Thoracic aorta (tissue), 2 donors: Measurements from ENCODE around the gene ZFPM1. TPM values are rescaled to one million over a fixed set of nuclear protein-coding genes. Genes with fewer than 3 reads are reported as not detected.

ENCODE experiments used
- ATAC-seq: fragments of 150-250 bp; one replicate; pipeline ENCODE4 v1.8.0; 2017; ENCODE audit warnings: low read depth; ENCODE audit not compliant: insufficient number of reproducible peaks, low FRiP score
- DNase-seq: peaks from one replicate; pipeline ENCODE4 v3.0.0-alpha.2; 2020; ENCODE audit warnings: low spot score
- H3K27ac ChIP-seq, 2 donors: fragments of 200-600 bp; sonication (generic); 1 replicate in 1 of 2; 2 replicates in 1 of 2; pipeline ENCODE4 v1.5.1; 2016; ENCODE audit warnings: mild to moderate bottlenecking in 2 of 2, moderate library complexity in 2 of 2
- H3K27me3 ChIP-seq: fragments of 200-600 bp; sonication (generic); replicated peaks from 2 replicates; pipeline ENCODE4 v1.6.0; 2016; ENCODE audit warnings: mild to moderate bottlenecking; ENCODE audit not compliant: insufficient read depth
- H3K36me3 ChIP-seq: fragments of 200-600 bp; sonication (generic); one replicate; pipeline ENCODE4 v1.5.1; 2016
- H3K4me1 ChIP-seq, 2 donors: fragments of 200-600 bp; sonication (generic); 1 replicate in 1 of 2; 2 replicates in 1 of 2; pipeline versions ENCODE4 v1.5.1 to v1.6.0; 2016; ENCODE audit warnings: low read depth in 2 of 2, mild to moderate bottlenecking in 1 of 2; ENCODE audit not compliant: control insufficient read depth in 1 of 2
- H3K4me3 ChIP-seq: fragments of 200-600 bp; sonication (generic); 2 replicates; pipeline ENCODE4 v1.5.1; 2016; ENCODE audit warnings: mild to moderate bottlenecking
- H3K9me3 ChIP-seq: fragments of 200-600 bp; sonication (generic); 2 replicates; pipeline ENCODE4 v1.5.1; 2016
- total RNA-seq, 2 donors: library from RNA; depleted of rRNA; stranded (reverse); fragments of >200 nt; gene quantifications; one replicate each; pipeline versions ENCODE4 v1.1.0 to v1.2.3, GENCODE V29; 2016
- TF ChIP-seq, protein P1 (sequence below): fragments of 200-600 bp; sonication (generic); IDR thresholded peaks from one replicate; pipeline ENCODE4 v1.5.1; 2019; ENCODE audit warnings: antibody characterized with exemption

The ZFPM1 gene
- total RNA-seq, 2 donors from 2014 or later, result 1.8 to 2.5 TPM

DNA sequence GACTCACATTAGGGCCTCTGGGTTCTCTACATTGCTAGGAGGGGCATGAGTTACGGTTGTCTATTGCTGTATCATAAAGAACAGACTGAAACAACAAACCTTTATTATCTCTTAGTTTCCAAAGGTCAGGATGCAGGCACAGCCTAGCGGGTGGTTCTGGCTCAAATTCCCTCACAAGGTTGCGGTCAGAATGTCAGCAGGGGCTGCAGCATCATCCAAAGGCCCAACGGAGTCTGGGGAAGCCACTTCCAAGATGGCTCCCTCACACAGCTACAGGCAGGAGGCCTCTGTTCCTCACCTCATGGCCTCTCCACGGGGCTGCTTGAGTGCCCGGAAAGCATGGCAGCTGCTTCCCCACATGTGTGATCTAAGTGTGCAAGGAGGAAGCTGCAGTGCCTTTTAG is 29.6 kb upstream of the ZFPM1 start:
- no peak overlapping the region for H3K4me3 ChIP-seq
- no peaks in the 10 kb centered on the region for H3K9me3 ChIP-seq
- H3K27me3 ChIP-seq, result no peaks in the 10 kb centered on the region
- TF ChIP-seq, protein P1, sequence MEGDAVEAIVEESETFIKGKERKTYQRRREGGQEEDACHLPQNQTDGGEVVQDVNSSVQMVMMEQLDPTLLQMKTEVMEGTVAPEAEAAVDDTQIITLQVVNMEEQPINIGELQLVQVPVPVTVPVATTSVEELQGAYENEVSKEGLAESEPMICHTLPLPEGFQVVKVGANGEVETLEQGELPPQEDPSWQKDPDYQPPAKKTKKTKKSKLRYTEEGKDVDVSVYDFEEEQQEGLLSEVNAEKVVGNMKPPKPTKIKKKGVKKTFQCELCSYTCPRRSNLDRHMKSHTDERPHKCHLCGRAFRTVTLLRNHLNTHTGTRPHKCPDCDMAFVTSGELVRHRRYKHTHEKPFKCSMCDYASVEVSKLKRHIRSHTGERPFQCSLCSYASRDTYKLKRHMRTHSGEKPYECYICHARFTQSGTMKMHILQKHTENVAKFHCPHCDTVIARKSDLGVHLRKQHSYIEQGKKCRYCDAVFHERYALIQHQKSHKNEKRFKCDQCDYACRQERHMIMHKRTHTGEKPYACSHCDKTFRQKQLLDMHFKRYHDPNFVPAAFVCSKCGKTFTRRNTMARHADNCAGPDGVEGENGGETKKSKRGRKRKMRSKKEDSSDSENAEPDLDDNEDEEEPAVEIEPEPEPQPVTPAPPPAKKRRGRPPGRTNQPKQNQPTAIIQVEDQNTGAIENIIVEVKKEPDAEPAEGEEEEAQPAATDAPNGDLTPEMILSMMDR, result no peak
- H3K4me1 ChIP-seq, result peaks cover 9 to 12% of the 10 kb centered on the region in 2 donors
- no peaks in the 10 kb centered on the region for H3K36me3 ChIP-seq
- H3K27ac ChIP-seq, result no peak overlapping the region
- DNase-seq (no peak), ATAC-seq (no peak)

DNA sequence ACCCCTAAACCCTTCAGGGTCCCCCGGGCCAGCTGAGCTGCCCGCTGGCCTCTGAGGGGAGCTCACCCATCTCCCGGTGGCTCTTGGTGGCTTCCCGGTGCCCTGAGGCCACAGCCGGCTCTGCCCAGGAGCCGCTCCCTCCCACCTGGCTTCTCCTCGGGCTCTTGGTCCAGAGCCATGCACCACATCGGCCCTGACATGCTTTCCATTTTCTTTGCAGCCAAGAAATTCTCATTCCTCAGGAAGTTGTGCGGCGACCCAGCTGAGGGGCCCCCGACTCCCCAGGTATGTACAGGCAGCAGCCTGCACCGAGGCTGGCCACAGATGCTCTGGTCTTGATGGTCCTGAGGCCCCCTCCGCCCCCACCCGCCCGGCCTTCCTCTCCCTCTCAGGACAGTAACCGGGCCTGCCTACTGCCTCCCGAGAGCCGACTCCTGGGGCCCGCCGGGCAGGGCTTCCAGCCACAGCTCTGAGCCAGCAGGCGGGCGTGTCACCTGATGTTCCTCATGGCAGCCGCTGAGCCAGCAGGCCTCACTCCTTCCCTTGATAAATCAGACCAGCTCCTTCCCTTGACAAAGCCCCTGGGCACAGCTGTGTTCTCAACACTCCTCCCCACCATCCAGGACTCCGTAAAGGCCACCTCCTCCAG is 28.4 kb upstream of the ZFPM1 start:
- ATAC-seq (no peak), DNase-seq (no peak)
- Histone ChIP-seq H3K36me3 (no peaks in the 10 kb centered on the region), H3K4me3 (peak overlapping the region; percentile 36), H3K4me1 (peaks cover 9 to 12% of the 10 kb centered on the region in 2 donors), H3K9me3 (no peaks in the 10 kb centered on the region), H3K27me3 (no peaks in the 10 kb centered on the region), H3K27ac (peak overlapping the region in 1 of 2 donors; percentile 17)
- TF ChIP-seq, protein P1, result no peak

DNA sequence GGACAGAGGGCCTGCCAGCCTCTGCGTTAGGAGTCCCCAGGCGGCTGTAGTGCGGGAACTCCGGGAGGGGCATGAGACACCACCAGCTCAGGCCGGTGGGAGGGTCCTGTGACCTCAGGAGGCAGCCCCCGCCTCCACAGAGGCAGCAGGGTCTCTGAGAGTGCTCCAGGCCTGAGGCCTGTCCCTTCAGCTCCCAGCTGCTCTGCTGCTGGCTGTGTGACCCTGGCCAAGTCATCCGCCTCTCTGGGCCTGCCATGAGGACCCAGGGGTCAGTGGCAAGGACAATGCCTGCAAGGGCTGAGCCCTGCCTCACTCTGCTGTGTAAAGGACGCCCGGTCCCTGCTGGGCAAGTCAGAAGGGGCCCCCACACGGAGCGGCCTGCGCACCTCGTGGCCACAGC is 27.1 kb upstream of the ZFPM1 start:
- Histone ChIP-seq H3K27me3 (no peaks in the 10 kb centered on the region), H3K36me3 (no peaks in the 10 kb centered on the region), H3K4me3 (no peak overlapping the region), H3K4me1 (peaks cover 9 to 20% of the 10 kb centered on the region in 2 donors), H3K9me3 (no peaks in the 10 kb centered on the region), H3K27ac (no peak overlapping the region)
- DNase-seq (no peak), ATAC-seq (no peak)
- TF ChIP-seq, protein P1, result no peak

DNA sequence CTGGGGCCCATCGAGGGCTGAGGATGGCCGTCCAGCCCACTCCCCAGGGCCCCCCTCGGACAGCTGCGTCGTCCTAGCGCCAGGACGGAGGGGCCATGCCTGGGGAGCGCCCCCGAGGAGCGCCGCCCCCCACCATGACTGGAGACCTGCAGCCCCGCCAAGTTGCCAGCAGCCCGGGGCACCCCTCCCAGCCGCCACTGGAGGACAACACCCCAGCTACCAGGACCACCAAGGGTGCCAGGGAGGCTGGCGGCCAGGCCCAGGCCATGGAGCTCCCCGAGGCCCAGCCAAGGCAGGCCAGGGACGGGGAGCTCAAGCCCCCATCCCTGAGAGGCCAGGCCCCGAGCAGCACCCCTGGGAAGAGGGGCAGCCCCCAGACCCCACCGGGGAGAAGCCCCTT is 25.7 kb upstream of the ZFPM1 start:
- ATAC-seq (no peak), DNase-seq (no peak)
- Histone ChIP-seq H3K27ac (no peak overlapping the region), H3K4me3 (no peak overlapping the region), H3K9me3 (no peaks in the 10 kb centered on the region), H3K4me1 (peaks cover 9 to 20% of the 10 kb centered on the region in 2 donors), H3K36me3 (no peaks in the 10 kb centered on the region), H3K27me3 (no peaks in the 10 kb centered on the region)
- TF ChIP-seq, protein P1, result no peak

DNA sequence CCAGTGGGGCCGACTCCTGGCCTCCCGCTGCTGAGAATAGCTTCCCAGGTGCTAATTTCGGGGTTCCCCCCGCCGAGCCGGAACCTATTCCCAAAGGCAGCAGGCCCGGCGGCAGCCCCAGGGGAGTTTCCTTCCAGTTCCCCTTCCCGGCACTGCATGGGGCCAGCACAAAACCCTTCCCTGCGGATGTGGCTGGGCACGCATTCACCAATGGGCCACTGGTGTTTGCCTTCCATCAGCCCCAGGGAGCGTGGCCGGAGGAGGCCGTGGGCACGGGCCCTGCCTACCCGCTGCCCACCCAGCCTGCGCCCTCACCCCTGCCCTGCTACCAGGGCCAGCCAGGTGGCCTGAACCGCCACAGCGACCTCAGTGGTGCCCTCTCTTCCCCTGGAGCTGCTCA is 24.9 kb upstream of the ZFPM1 start:
- H3K27ac ChIP-seq, result no peak overlapping the region
- H3K4me1 ChIP-seq, result peaks cover 9 to 20% of the 10 kb centered on the region in 2 donors
- H3K27me3 ChIP-seq, result no peaks in the 10 kb centered on the region
- H3K9me3 ChIP-seq, result no peaks in the 10 kb centered on the region
- DNase-seq, result no peak
- no peaks in the 10 kb centered on the region for H3K36me3 ChIP-seq
- TF ChIP-seq, protein P1, result no peak
- H3K4me3 ChIP-seq, result no peak overlapping the region
- no peak for ATAC-seq
